Glomerular endothelial cell (primary cell): ENCODE measurements around the gene GNAI3. TPM values are rescaled to one million over a fixed set of nuclear protein-coding genes. Genes with fewer than 3 reads are reported as not detected.

Experiments
- DNase-seq: peaks from one replicate; pipeline ENCODE4 v3.0.0-alpha.2; 2011; ENCODE audit warnings: low read depth, low spot score; ENCODE audit errors: extremely low read depth
- total RNA-seq: library from RNA; depleted of rRNA; stranded (reverse); fragments of >200 nt; gene quantifications from 2 replicates; pipeline ENCODE4 v1.2.3, GENCODE V29; 2015

GNAI3 gene
- total RNA-seq, 1 donor from 2014 or later = 10.7 TPM

GRCh38 chr1:109622137-109622892 lies 73.9 kb downstream of the GNAI3 start:
- no peak for DNase-seq

- no peak for DNase-seq
Observed at GRCh38 chr1:109622895-109623294, 74.5 kb downstream of the GNAI3 start.

GRCh38 chr1:109623601-109624161 lies 75.3 kb downstream of the GNAI3 start:
- DNase-seq = no peak

GRCh38 chr1:109624201-109625010 lies 76.0 kb downstream of the GNAI3 start:
- DNase-seq = no peak

- no peak for DNase-seq
Observed at GRCh38 chr1:109625176-109625575, 76.8 kb downstream of the GNAI3 start.

GRCh38 chr1:109625601-109626560 lies 77.5 kb downstream of the GNAI3 start:
- no peak for DNase-seq

GRCh38 chr1:109626682-109627408 lies 78.4 kb downstream of the GNAI3 start:
- no peak for DNase-seq

- no peak for DNase-seq
Observed at GRCh38 chr1:109627692-109628399, 79.4 kb downstream of the GNAI3 start.

GRCh38 chr1:109628540-109629321 lies 80.3 kb downstream of the GNAI3 start:
- no peak for DNase-seq

GRCh38 chr1:109629372-109630030 lies 81.1 kb downstream of the GNAI3 start:
- DNase-seq = no peak

- DNase-seq = no peak
Observed at GRCh38 chr1:109630081-109630897, 81.9 kb downstream of the GNAI3 start.

GRCh38 chr1:109630898-109631512 lies 82.6 kb downstream of the GNAI3 start:
- no peak for DNase-seq

- DNase-seq = no peak
Observed at GRCh38 chr1:109631513-109632505, 83.4 kb downstream of the GNAI3 start.

- no peak for DNase-seq
Observed at GRCh38 chr1:109632671-109633346, 84.4 kb downstream of the GNAI3 start.

GRCh38 chr1:109634292-109634691 lies 85.9 kb downstream of the GNAI3 start:
- no peak for DNase-seq
